ENCODE measurements around the gene CXCR2. TPM values are rescaled to one million over a fixed set of nuclear protein-coding genes. Genes with fewer than 3 reads are reported as not detected.

CXCR2 gene
- total RNA-seq, 1 donor from 2014 or later: 0.31 TPM

DNA sequence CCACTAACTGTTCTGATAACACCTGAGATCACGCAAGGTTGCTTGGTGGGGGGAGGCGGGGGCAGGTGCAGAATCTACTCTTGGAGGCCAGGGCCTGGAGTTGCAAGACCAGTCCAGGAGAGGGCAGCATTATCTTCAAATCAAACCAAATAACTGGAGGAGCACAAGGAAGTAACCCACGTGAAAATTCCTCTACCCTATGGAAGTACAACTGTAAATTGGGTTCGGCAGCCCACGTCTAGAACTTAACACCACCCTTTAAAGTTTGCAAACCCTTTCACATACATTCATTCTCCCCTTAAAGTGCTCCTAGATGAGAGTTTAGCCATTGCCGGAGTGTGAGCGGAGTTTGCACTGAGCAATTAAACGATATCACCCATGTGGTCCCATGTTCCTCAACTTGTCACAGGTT lies 60.5 kb downstream of the CXCR2 start:
- DNase-seq: peak; percentile 76

Other genes starting within 250 kb of the CXCR2 start
- gene TNS1, start 123.0 kb upstream of the CXCR2 start, total RNA-seq: 196 TPM
- gene RUFY4, start 56.8 kb upstream of the CXCR2 start, total RNA-seq: not detected
- 0.31 TPM for gene CXCR1, start 40.9 kb downstream of the CXCR2 start, total RNA-seq
- 213 TPM for gene ARPC2, start 91.2 kb downstream of the CXCR2 start, total RNA-seq
- gene GPBAR1, start 135.0 kb downstream of the CXCR2 start, total RNA-seq: 0.92 TPM
- gene AAMP, start 144.1 kb downstream of the CXCR2 start, total RNA-seq: 203 TPM
- 32.9 TPM for gene PNKD, start 144.5 kb downstream of the CXCR2 start, total RNA-seq
- gene TMBIM1, start 166.5 kb downstream of the CXCR2 start, total RNA-seq: 152 TPM
- not detected for gene CATIP, start 230.8 kb downstream of the CXCR2 start, total RNA-seq

Measured in tongue (tissue), 2 donors.